ENCODE measurements around the gene GLMP. TPM values are rescaled to one million over a fixed set of nuclear protein-coding genes. Genes with fewer than 3 reads are reported as not detected.

GLMP gene
- 100 to 1,000 TPM; 236 to 244 TPM for total RNA-seq

GRCh38 chr1:156295391-156295947 lies at the start of gene GLMP:
GLMP (minus strand) TSS chr1:156295679; CDS start chr1:156295645, 34 bp downstream.

GRCh38 chr1:156338180-156338976 lies 42.9 kb upstream of the GLMP start, which contains the start of the genes CCT3 and TSACC:
CCT3 (minus strand) TSS chr1:156338292; CDS start chr1:156338184, 108 bp downstream.
TSACC (plus strand) TSS chr1:156338526; CDS start chr1:156339758, 1,232 bp downstream.

GRCh38 chr1:156298852-156299357 lies 3.4 kb upstream of the GLMP start, which contains the start of gene VHLL:
VHLL (minus strand) TSS chr1:156299307; CDS start chr1:156299189, 118 bp downstream.

GRCh38 chr1:156284112-156284511 lies 11.4 kb downstream of the GLMP start, which contains the start of gene TMEM79:
TMEM79 (plus strand) TSS chr1:156284325; CDS start chr1:156285227, 902 bp downstream.

GRCh38 chr1:156282479-156283222 lies 12.8 kb downstream of the GLMP start, which contains the start of gene SMG5:
SMG5 (minus strand) TSS chr1:156282825; CDS start chr1:156282680, 145 bp downstream.

GRCh38 chr1:156247460-156248322 lies 47.8 kb downstream of the GLMP start, which contains the start of gene PAQR6:
PAQR6 (minus strand) TSS chr1:156248056; CDS start chr1:156246731, 1,325 bp downstream.

Other genes with a start within 250 kb of the GLMP start
- 10 to 100 TPM; 16.0 to 21.0 TPM for gene UBQLN4, start 241.9 kb downstream of the GLMP start, total RNA-seq
- 10 to 100 TPM; 35.1 to 42.0 TPM for gene LAMTOR2, start 240.9 kb downstream of the GLMP start, total RNA-seq
- not detected for gene RAB25, start 234.5 kb downstream of the GLMP start, total RNA-seq
- 1 to 10 TPM; 1.0 to 4.0 TPM for gene MEX3A, start 213.2 kb downstream of the GLMP start, total RNA-seq
- 1,000 to 10,000 TPM in 1 of 2 donors, 100 to 1,000 TPM in 1; 784 to 1,173 TPM for gene LMNA, start 181.0 kb downstream of the GLMP start, total RNA-seq
- gene SEMA4A, start 142.1 kb downstream of the GLMP start, total RNA-seq, result under 1 TPM; 0.67 to 0.69 TPM
- 10 to 100 TPM; 25.5 to 28.0 TPM for gene SLC25A44, start 101.6 kb downstream of the GLMP start, total RNA-seq
- gene PMF1, start 82.7 kb downstream of the GLMP start, total RNA-seq, result 10 to 100 TPM; 35.8 to 57.9 TPM
- under 1 TPM in 1 of 2 donors, not detected in 1; 0.33 TPM for gene BGLAP, start 53.5 kb downstream of the GLMP start, total RNA-seq
- gene PAQR6, start 47.6 kb downstream of the GLMP start, total RNA-seq, result 1 to 10 TPM in 1 of 2 donors, under 1 TPM in 1; 0.67 to 1.4 TPM
- 10 to 100 TPM; 54.4 to 63.6 TPM for gene SMG5, start 12.9 kb downstream of the GLMP start, total RNA-seq
- 1 to 10 TPM; 1.3 to 1.4 TPM for gene TMEM79, start 11.4 kb downstream of the GLMP start, total RNA-seq
- not detected for gene VHLL, start 3.6 kb upstream of the GLMP start, total RNA-seq
- 100 to 1,000 TPM; 425 to 719 TPM for gene CCT3, start 42.6 kb upstream of the GLMP start, total RNA-seq
- gene TSACC, start 42.8 kb upstream of the GLMP start, total RNA-seq, result 1 to 10 TPM in 1 of 2 donors, not detected in 1; 1.0 TPM
- not detected for gene RHBG, start 73.5 kb upstream of the GLMP start, total RNA-seq
- 10 to 100 TPM; 17.6 to 18.2 TPM for gene MEF2D, start 205.1 kb upstream of the GLMP start, total RNA-seq

All from melanocyte of skin (primary cell).